ENCODE data around the gene PALLD. TPM values are rescaled to one million over a fixed set of nuclear protein-coding genes. Genes with fewer than 3 reads are reported as not detected.

PALLD gene
- total RNA-seq, 2 donors from 2014 or later, result 705 to 752 TPM

DNA sequence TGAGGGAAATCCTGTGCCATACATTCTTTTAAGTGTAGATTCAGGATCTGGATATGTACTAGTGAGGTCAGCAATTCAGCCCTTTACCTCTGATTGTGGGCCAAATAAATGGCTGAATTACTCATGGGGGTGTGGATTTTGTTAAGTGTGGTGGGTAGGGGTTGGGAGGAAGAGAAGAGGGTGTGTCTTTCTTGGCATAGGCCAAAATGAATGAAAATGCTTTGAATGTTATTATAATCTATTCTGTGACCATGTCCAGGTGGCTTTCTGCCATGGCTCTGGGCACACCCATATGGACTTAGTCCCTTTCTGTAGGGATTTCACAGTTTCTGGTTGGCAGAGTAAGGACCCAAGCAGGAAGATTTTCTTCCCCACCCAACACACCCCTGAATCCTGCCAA is 268.9 kb downstream of the PALLD start:
- TF ChIP-seq, protein P1, sequence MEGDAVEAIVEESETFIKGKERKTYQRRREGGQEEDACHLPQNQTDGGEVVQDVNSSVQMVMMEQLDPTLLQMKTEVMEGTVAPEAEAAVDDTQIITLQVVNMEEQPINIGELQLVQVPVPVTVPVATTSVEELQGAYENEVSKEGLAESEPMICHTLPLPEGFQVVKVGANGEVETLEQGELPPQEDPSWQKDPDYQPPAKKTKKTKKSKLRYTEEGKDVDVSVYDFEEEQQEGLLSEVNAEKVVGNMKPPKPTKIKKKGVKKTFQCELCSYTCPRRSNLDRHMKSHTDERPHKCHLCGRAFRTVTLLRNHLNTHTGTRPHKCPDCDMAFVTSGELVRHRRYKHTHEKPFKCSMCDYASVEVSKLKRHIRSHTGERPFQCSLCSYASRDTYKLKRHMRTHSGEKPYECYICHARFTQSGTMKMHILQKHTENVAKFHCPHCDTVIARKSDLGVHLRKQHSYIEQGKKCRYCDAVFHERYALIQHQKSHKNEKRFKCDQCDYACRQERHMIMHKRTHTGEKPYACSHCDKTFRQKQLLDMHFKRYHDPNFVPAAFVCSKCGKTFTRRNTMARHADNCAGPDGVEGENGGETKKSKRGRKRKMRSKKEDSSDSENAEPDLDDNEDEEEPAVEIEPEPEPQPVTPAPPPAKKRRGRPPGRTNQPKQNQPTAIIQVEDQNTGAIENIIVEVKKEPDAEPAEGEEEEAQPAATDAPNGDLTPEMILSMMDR (IDR thresholded peaks at IDR 0.05), result no peak
- ATAC-seq (ENCODE audit: insufficient number of reproducible peaks, low FRiP score, low read depth), result peak; percentile 59

DNA sequence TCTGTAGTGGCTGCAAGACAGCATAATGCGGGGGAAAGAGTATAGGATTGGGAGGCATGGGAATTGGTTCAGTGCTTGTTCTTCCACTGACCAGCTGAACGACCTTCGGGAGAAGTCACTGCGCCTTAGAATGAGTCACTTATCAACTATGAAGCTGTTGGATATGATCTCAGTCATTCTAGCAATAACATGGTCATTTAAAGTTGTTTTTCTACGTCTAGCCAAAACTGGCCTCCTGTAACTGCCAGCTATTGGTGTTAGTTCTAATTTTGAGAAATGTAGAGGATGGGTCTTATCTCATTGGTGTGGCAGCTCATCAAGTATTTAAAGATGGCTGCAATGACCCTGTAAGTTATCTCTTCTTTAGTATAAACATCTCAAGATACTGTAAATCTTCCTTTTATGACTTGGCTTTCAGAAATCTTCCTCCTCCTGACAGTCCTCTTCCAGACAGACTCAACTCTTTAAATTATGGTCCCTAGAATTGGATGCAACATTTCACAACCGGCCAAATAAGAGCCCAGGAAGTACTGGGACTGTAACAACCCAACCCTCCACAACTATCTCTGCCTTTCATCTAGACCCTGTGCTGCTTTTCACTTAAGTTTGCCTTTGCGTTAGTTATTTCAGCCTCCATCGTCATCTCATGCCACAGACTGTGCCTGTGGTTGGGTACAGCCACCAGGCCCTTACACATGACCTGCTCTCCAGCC is 269.9 kb downstream of the PALLD start:
- no peaks in the 10 kb centered on the region for H3K27me3 ChIP-seq (replicated peaks; ENCODE audit: insufficient read depth)
- H3K9me3 ChIP-seq, result no peaks in the 10 kb centered on the region
- H3K27ac ChIP-seq, result peak overlapping the region; percentile 88 to 90
- DNase-seq (ENCODE audit: low spot score) (no peak), ATAC-seq (ENCODE audit: insufficient number of reproducible peaks, low FRiP score, low read depth) (peak; percentile 68)
- H3K36me3 ChIP-seq, result no peaks in the 10 kb centered on the region
- H3K4me1 ChIP-seq (ENCODE audit: control insufficient read depth in 1 of 2, low read depth in 2 of 2), result peaks cover 32 to 58% of the 10 kb centered on the region in 2 donors
- TF ChIP-seq, protein P1 (IDR thresholded peaks at IDR 0.05), result no peak
- no peak overlapping the region for H3K4me3 ChIP-seq

More for the DNA sequence above, 268.9 kb downstream of the PALLD start:
- no peaks in the 10 kb centered on the region for H3K9me3 ChIP-seq
- peak; percentile 31 for DNase-seq (ENCODE audit: low spot score)
- no peak overlapping the region for H3K4me3 ChIP-seq
- peaks cover 32 to 57% of the 10 kb centered on the region in 2 donors for H3K4me1 ChIP-seq (ENCODE audit: control insufficient read depth in 1 of 2, low read depth in 2 of 2)
- H3K27ac ChIP-seq, result peak overlapping the region; percentile 88 to 90
- no peaks in the 10 kb centered on the region for H3K36me3 ChIP-seq
- no peaks in the 10 kb centered on the region for H3K27me3 ChIP-seq (replicated peaks; ENCODE audit: insufficient read depth)

DNA sequence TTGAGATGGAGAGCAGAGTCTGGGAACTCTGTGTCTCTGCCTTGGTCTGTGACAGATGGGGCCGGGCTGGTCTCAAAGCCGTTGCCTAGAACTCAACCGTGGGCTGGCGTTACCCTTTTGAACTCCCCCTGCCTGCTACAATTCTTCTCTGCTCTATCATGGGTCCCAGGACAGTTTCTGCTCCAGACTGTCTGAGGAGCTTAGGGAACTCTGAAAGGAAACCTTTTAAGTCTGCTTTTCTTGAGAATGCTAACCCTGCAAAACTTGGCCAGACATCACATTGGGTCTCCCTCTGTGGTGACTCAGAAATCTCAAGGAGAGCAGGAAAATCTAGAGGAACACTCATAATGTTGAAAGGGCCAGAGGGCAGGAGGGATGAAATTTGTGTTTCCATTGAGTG is 272.6 kb downstream of the PALLD start:
- H3K27ac ChIP-seq, result peak overlapping the region; percentile 77 to 90
- DNase-seq (ENCODE audit: low spot score), result no peak
- no peaks in the 10 kb centered on the region for H3K9me3 ChIP-seq
- TF ChIP-seq, protein P1 (IDR thresholded peaks at IDR 0.05), result no peak
- peak overlapping the region; percentile 39 for H3K4me3 ChIP-seq
- no peaks in the 10 kb centered on the region for H3K36me3 ChIP-seq
- ATAC-seq (ENCODE audit: insufficient number of reproducible peaks, low FRiP score, low read depth), result peak; percentile 72
- peaks cover 32 to 58% of the 10 kb centered on the region in 2 donors for H3K4me1 ChIP-seq (ENCODE audit: control insufficient read depth in 1 of 2, low read depth in 2 of 2)
- H3K27me3 ChIP-seq (replicated peaks; ENCODE audit: insufficient read depth), result no peaks in the 10 kb centered on the region

DNA sequence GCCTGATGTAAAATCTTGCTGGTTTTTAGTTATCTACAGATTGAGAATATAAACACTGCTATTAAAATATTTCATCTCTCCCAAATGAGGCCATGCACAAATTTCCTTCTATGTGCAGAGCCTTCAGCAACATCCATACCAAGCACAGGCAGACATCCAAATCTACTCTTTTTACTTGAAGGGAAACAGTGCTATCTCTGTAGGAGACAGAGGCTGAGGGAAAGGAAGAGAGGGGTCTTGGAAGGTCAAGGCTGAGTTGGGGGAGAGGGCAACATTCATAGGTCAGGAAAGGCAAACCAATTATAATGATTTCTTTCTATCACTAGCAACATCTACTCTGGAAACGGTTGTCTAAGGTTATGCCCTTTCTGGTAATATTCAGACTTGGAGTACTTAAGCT is 273.0 kb downstream of the PALLD start:
- TF ChIP-seq, protein P1 (IDR thresholded peaks at IDR 0.05), result no peak
- Histone ChIP-seq H3K36me3 (no peaks in the 10 kb centered on the region), H3K9me3 (no peaks in the 10 kb centered on the region), H3K4me1 (ENCODE audit: control insufficient read depth in 1 of 2, low read depth in 2 of 2) (peaks cover 32 to 55% of the 10 kb centered on the region in 2 donors), H3K27me3 (replicated peaks; ENCODE audit: insufficient read depth) (no peaks in the 10 kb centered on the region), H3K27ac (peak overlapping the region; percentile 77 to 90), H3K4me3 (no peak overlapping the region)
- DNase-seq (ENCODE audit: low spot score) (no peak), ATAC-seq (ENCODE audit: insufficient number of reproducible peaks, low FRiP score, low read depth) (no peak)

DNA sequence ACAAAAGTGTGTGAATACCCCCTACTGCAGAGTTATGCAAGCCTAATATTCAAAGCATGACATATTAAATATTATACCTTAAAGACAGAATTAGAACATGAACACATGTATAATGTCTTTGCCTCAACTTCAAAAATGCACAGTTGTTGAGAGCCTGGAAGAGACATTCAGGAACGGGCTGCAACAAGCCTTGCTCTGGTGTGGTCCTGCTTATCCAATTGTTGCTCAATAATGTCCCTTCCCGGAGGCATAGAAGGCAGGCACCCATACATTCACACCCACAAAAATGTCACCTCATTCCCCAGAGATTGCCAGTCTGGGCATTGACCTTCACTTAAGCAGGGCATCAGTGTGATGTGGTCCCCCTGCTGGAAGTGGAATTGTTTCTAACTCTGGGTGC is 274.4 kb downstream of the PALLD start:
- H3K27ac ChIP-seq, result peak overlapping the region in 1 of 2 donors; percentile 18
- TF ChIP-seq, protein P1 (IDR thresholded peaks at IDR 0.05), result no peak
- DNase-seq (ENCODE audit: low spot score), result no peak

More for the DNA sequence above, 274.4 kb downstream of the PALLD start:
- Histone ChIP-seq H3K36me3 (no peaks in the 10 kb centered on the region), H3K9me3 (no peaks in the 10 kb centered on the region), H3K27me3 (replicated peaks; ENCODE audit: insufficient read depth) (no peaks in the 10 kb centered on the region), H3K4me1 (ENCODE audit: control insufficient read depth in 1 of 2, low read depth in 2 of 2) (peaks cover 20 to 41% of the 10 kb centered on the region in 2 donors), H3K4me3 (no peak overlapping the region)
- ATAC-seq (ENCODE audit: insufficient number of reproducible peaks, low FRiP score, low read depth), result no peak
